Esophagus squamous epithelium (tissue), 4 donors: ENCODE measurements around the gene CEP112.

Experiments
- CTCF ChIP-seq, 6 experiments: fragments of 450-650 bp in 4 of 6; fragments of 200-600 bp in 2 of 6; sonication (generic) in 2 of 6; IDR thresholded peaks; one replicate each; pipeline ENCODE4 v1.5.1; 2016 to 2019; ENCODE audit warnings: antibody characterized with exemption in 6 of 6, mild to moderate bottlenecking in 4 of 6, moderate library complexity in 4 of 6
- POLR2A ChIP-seq, 4 donors: fragments of 450-650 bp; IDR thresholded peaks; one replicate each; pipeline ENCODE4 v1.6.1; 2017; ENCODE audit warnings: antibody characterized with exemption in 4 of 4, mild to moderate bottlenecking in 4 of 4, moderate library complexity in 3 of 4

DNA sequence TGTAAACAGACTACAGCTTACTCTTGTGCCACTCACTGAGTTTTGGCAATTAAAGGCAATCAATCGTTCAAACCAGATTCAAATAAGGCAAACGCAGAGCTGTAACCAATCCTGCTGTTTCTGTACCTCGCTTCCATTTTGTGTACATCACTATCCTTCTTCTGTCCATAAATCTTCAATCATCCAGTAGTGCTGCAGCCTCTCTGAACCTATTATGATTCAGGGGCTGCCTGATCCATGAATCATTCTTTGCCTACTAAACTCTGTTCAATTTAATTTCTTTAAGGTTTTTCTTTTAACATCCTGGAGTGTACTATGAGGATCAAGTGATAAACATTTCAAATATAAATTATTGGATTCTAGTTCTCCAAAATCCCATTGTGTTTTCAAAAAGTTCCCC lies 93.9 kb downstream of the CEP112 start:
- TF ChIP-seq CTCF (IDR thresholded peaks at IDR 0.05) (no peak), POLR2A (IDR thresholded peaks at IDR 0.05) (no peak)
